Left lung (tissue), 10 donors: ENCODE results near the gene ARHGAP10. TPM values are rescaled to one million over a fixed set of nuclear protein-coding genes. Genes with fewer than 3 reads are reported as not detected.

ENCODE experiments used
- ATAC-seq: fragments of 200-7000 bp; cut with Tn5 transposase; one replicate; pipeline ENCODE4 v1.9.1; 2020; ENCODE audit warnings: moderate library complexity
- DNase-seq, 4 donors: peaks; one replicate each; pipeline ENCODE4 v3.0.0-alpha.2; 2013 to 2020
- H3K27ac ChIP-seq, 2 donors: fragments of 200-600 bp; sonication (generic) in 1 of 2; one replicate each; pipeline versions ENCODE4 v1.5.0 to v1.8.0; 2020 to 2021
- H3K27me3 ChIP-seq, 2 donors: fragments of 200-600 bp; sonication (generic) in 1 of 2; one replicate each; pipeline versions ENCODE4 v1.5.0 to v1.8.0; 2020 to 2021
- H3K36me3 ChIP-seq, 2 donors: fragments of 200-600 bp; sonication (generic) in 1 of 2; one replicate each; pipeline versions ENCODE4 v1.5.0 to v1.8.0; 2020 to 2021
- H3K4me1 ChIP-seq, 2 donors: fragments of 200-600 bp; one replicate each; pipeline ENCODE4 v1.8.0; 2021
- H3K4me3 ChIP-seq, 2 donors: fragments of 200-600 bp; sonication (generic) in 1 of 2; one replicate each; pipeline versions ENCODE4 v1.5.0 to v1.8.0; 2020 to 2021; ENCODE audit warnings: mild to moderate bottlenecking in 1 of 2
- H3K9me3 ChIP-seq, 2 donors: fragments of 200-600 bp; sonication (generic) in 1 of 2; one replicate each; pipeline versions ENCODE4 v1.5.0 to v1.8.0; 2020 to 2021
- intact Hi-C, 2 donors: fragments of 100-400 bp; cut with DNase I; formaldehyde crosslinking; loops; one replicate each; pipeline versions ENCODE4 v1.11.2 to v1.14.2; 2022
- polyA plus RNA-seq, 6 donors: library from polyadenylated mRNA; unstranded; fragments of 120-200 nt; gene quantifications; one replicate each; pipeline ENCODE4 v1.2.1, GENCODE V29; 2013; ENCODE audit not compliant: insufficient read length in 6 of 6
- total RNA-seq, 2 donors: library from RNA; stranded (reverse); fragmentation: NEBNext Ultra II Directional; extraction: Animal tissue kit (Norgen Biotek cat#: 25700); gene quantifications; one replicate each; pipeline ENCODE4 v1.2.1, GENCODE V29; 2021
- TF ChIP-seq, protein P1 (sequence below), 2 donors: fragments of 200-600 bp; sonication (generic) in 1 of 2; IDR thresholded peaks; one replicate each; pipeline versions ENCODE4 v1.5.0 to v1.8.0; 2021; ENCODE audit warnings: antibody characterized with exemption in 2 of 2
- donor health status: DM: no; HTN: yes; CAD: no.
- donor health status: DM: no; HTN: no; CAD: no.

Gene ARHGAP10
- total and polyA plus RNA-seq, 8 donors = 11.6 to 25.4 (median 14.2) TPM

DNA sequence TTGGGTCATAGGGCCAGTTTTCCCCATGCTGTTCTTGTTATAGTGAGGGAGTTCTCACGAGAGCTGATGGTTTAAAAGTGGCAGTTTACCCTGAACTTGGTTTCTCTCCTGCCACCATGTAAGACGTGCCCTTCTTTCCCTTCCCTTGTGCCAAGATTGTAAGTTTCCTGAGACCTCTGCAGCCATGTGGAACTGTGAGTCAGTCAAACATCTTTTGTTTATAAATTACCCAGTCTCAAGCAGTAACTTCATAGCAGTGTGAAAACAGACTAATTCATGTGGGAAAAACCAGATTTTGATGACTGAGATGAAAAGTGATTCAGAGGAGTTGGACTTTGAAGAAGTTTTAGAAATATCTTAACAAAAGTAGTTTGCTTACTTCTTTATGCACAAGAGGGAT, 101.4 kb downstream of the ARHGAP10 start:
- no peaks in the 10 kb centered on the region for H3K27me3 ChIP-seq
- intact Hi-C loops = no loop called here
- no peak for ATAC-seq
- DNase-seq = no peak
- peak overlapping the region in 1 of 2 donors; percentile 77 for H3K27ac ChIP-seq
- H3K4me1 ChIP-seq = peaks cover 27 to 48% of the 10 kb centered on the region in 2 donors
- no peak overlapping the region for H3K4me3 ChIP-seq
- no peaks in the 10 kb centered on the region for H3K9me3 ChIP-seq
- TF ChIP-seq, protein P1, sequence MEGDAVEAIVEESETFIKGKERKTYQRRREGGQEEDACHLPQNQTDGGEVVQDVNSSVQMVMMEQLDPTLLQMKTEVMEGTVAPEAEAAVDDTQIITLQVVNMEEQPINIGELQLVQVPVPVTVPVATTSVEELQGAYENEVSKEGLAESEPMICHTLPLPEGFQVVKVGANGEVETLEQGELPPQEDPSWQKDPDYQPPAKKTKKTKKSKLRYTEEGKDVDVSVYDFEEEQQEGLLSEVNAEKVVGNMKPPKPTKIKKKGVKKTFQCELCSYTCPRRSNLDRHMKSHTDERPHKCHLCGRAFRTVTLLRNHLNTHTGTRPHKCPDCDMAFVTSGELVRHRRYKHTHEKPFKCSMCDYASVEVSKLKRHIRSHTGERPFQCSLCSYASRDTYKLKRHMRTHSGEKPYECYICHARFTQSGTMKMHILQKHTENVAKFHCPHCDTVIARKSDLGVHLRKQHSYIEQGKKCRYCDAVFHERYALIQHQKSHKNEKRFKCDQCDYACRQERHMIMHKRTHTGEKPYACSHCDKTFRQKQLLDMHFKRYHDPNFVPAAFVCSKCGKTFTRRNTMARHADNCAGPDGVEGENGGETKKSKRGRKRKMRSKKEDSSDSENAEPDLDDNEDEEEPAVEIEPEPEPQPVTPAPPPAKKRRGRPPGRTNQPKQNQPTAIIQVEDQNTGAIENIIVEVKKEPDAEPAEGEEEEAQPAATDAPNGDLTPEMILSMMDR (IDR thresholded peaks at IDR 0.05) = no peak
- H3K36me3 ChIP-seq = no peaks in the 10 kb centered on the region

DNA sequence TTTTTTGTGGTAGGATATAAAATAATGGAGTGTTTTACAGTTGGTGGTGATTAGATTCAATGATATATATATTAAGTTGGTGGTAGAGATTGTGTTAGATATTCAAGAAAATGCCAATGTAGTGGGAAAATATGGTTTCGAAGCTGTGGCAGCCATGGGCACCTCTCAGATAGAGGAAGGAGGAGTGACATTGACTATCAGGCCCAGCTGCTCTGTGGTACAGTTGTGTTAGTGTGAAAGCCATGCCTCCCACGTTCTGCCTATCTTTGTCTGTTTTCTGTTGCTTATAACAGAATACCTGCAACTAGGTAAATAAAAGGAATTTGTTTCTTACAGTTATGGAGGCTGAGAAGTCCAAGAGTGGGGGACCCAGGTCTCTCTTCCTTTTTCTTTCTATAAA, 101.9 kb downstream of the ARHGAP10 start:
- Histone ChIP-seq H3K4me1 (peaks cover 27 to 43% of the 10 kb centered on the region in 2 donors), H3K9me3 (no peaks in the 10 kb centered on the region), H3K27ac (peak overlapping the region in 1 of 2 donors; percentile 77), H3K4me3 (no peak overlapping the region), H3K36me3 (no peaks in the 10 kb centered on the region), H3K27me3 (no peaks in the 10 kb centered on the region)
- ATAC-seq (no peak), DNase-seq (no peak)
- TF ChIP-seq, protein P1 (IDR thresholded peaks at IDR 0.05) = no peak
- intact Hi-C loops = no loop called here

DNA sequence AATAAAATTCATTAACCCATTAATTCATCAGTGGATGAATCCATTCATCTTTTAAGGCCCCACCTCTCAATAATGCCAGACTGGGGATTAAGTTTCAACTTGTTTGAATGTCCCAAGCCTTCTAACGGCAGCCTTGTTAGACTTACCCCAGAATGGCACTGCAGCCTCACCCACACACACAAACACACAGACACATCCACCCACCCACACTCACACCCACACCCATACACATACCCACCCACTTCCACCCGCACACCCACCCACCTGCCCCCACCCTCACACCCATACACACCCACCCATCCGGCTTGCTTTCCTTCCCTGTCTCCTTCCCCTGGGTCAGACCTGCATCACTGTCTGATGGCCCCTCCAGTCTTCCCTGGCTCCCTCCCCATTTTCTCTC, 102.6 kb downstream of the ARHGAP10 start:
- intact Hi-C loops = no loop called here
- Histone ChIP-seq H3K4me1 (peaks cover 22 to 36% of the 10 kb centered on the region in 2 donors), H3K4me3 (no peak overlapping the region), H3K27me3 (no peaks in the 10 kb centered on the region), H3K36me3 (no peaks in the 10 kb centered on the region), H3K27ac (no peak overlapping the region), H3K9me3 (no peaks in the 10 kb centered on the region)
- DNase-seq (no peak), ATAC-seq (no peak)
- TF ChIP-seq, protein P1 (IDR thresholded peaks at IDR 0.05) = no peak

DNA sequence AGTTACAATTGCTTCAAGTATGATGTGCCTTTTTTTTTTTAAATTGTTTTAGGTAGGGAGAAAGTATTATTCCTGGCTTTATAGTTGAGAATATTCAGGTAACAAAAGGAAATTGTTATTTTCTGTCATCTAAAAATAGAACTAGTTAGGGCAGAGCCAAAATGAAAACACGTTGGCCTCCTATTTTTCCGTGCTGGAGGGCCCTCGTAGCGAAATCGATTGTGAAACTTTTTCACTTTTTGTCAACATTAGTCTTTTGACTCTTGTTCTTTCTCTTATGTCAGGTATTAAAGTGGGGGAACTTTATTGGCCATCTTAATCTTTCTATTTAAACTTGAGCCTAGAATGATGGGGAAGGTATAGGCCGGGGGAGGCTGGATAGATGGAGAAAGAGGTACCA, 104.9 kb downstream of the ARHGAP10 start:
- Histone ChIP-seq H3K36me3 (no peaks in the 10 kb centered on the region), H3K9me3 (no peaks in the 10 kb centered on the region), H3K27me3 (no peaks in the 10 kb centered on the region), H3K4me3 (no peak overlapping the region), H3K27ac (no peak overlapping the region), H3K4me1 (peaks cover 6 to 13% of the 10 kb centered on the region in 2 donors)
- intact Hi-C loops = no loop called here
- TF ChIP-seq, protein P1 (IDR thresholded peaks at IDR 0.05) = no peak
- peak; percentile 40 for ATAC-seq
- no peak for DNase-seq

DNA sequence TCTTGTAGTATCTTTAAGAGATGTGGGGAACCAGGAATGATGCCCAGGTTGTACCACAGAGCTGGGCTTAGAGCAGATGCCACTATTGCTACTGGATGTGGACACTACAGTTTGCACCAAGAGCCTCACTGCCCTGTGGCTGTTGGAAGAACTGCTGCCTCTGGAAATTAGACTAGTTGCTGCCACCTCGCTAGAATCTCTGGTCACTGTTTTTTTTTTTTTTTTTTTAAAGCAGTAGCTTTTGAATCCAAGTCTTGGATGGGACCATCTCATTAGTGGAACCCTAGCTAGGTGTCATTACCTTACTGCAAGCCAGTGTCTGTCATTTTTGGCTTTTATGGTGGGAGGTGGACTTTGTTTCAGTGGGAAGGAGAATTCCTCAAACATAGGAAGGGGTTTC, 105.5 kb downstream of the ARHGAP10 start:
- TF ChIP-seq, protein P1 (IDR thresholded peaks at IDR 0.05) = no peak
- no peaks in the 10 kb centered on the region for H3K9me3 ChIP-seq
- H3K36me3 ChIP-seq = no peaks in the 10 kb centered on the region
- H3K4me3 ChIP-seq = no peak overlapping the region
- ATAC-seq (peak; percentile 29), DNase-seq (no peak)
- H3K4me1 ChIP-seq = peaks cover under 1 to 8% of the 10 kb centered on the region in 2 donors
- H3K27me3 ChIP-seq = no peaks in the 10 kb centered on the region
- intact Hi-C loops = no loop called here
- H3K27ac ChIP-seq = no peak overlapping the region
